HG03432 (cell line): ENCODE measurements around the gene WNK2.

Experiments
- ATAC-seq: cut with Tn5 transposase; IDR thresholded peaks from one replicate; pipeline ENCODE4 v1.9.1; 2021; ENCODE audit warnings: mild to moderate bottlenecking, moderate library complexity; ENCODE audit not compliant: unreplicated experiment

WNK2 gene

DNA sequence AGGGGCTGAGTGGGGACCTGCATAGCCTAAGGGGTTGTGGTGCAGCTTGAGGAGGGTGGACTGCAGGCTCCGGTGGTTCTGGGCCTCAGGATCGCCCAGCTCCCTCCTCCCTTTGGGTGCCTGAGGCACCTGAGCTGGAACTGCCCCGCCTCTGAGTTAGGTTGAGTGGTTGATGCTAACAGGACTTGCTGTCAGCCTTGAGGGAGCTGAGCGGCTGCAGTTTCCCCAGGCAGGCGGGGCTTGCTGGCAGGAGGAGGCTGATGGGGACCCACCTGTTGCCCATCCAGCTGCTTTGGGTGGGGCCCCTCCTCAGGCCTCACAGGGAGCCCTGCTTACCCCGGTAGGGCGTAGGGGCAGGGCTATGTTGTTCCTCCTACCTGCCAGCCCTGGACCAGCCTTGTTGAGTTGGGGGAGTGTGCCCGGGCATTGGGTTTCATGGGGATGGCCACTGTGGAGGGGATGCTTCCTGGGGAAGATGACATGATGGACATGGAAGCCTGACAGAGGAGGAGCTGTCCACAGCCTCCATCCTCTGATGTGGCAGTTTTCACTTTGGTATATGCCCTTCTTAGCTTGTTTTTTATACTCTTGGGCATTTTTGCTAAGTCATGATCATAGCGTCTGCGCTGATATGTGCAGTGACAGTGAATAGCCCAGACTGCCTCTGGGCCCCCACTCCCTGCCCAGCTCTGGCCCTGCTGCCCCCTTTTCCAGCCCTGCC, 14.3 kb downstream of the WNK2 start:
- no peak for ATAC-seq

DNA sequence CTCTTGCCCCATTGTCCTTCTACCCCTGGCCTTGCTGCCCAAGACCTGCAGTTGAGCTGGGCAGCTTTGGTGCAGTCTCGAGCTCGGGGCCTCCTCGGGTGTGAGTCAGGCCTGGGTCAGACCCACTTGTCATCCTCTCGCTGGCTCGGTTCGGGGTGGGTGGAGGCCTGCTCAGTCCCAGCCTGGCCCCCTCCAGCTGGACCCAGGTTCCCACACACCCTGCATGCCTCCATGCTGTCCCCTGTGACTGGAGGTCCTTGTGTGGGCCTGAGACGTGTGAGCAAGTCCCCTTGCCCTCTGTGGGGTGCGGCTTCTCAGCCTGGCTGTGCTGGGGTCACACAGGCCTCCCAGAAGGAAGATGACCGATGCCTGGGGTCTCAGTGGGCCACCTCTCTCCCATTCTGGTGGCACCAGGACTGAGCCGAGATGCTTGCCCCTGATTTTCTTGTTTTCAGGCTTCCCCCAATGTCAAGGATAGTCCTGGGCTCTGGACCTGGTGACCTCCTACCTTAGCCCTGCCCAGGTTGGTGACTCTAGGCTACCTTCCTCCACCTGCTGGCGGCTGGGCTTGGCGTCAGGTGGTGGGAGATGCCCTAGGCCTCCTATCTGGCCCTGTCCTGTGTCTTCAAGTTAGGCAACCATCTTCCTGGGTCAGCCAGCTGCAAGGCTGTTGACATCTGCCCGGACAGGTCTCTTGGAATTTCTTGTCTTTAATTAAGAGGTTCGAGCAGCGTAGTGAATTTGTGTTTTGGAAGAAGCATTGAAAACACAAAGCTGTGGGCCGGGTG, 15.1 kb downstream of the WNK2 start:
- no peak for ATAC-seq

DNA sequence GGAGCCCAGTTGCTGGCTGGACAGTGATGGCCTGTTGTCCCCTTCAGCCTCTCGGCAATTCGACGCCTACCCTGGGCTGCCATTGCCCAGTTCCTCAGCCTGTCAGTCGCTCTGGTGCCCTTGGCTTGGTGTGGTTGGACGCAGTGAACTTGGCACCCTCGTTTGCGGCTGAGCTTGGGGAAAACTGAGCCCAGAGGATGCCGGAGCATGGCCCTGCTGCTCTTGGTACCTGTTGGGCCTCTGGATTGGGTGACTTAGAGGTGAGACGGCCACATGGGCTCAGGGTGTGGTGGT, 16.5 kb downstream of the WNK2 start:
- no peak for ATAC-seq

DNA sequence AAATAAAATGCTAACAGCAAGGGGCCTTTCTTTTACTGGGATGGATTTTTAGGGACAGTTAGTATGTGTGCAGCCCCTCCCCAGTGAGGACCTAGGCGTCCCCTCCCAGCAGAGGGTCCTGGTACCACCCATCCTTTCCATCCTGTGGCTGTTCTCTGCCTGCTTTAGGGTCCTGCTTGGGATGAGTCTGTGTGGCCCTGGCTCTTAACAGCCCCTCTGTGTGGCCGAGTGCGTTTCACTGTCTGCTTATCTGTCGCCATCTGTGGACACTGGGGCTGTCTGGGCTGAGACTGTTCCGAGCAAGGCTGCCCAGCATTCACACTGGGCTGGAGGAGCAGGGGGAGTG, 17.0 kb downstream of the WNK2 start:
- ATAC-seq, result no peak

DNA sequence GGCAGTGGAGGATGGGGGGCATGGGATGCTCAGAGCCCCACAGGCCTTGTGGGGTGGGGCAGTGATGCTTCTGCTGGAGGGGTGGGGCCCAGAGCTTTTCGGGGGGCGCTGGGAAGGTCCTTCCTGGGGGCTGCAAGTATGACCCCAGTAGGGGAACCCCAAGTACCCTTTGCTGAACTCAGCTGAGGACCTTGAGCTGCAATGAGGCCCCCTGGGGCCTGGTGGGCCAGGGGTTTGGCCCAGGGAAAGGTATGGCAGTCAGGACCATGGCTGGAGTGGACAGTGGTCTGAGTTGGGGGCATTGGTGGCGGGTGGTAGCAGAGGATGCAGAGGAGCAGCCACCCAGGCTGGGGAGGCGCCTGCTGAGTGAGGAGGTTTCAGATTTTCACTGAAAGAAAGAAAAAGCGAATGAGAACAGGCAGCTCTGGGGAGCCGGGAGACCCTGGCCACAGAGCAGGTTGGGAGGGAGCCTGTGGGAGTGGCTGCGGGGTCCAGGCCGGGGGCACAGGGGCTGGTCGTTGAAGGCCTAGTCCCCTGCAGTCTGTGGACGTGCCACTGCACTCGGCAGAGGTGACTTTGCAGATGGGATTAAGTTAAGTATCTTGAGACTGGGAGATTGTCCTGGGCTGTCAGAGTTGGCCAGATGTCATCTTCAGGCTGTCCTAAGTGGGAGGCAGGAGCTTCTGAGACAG, 19.2 kb downstream of the WNK2 start:
- no peak for ATAC-seq

DNA sequence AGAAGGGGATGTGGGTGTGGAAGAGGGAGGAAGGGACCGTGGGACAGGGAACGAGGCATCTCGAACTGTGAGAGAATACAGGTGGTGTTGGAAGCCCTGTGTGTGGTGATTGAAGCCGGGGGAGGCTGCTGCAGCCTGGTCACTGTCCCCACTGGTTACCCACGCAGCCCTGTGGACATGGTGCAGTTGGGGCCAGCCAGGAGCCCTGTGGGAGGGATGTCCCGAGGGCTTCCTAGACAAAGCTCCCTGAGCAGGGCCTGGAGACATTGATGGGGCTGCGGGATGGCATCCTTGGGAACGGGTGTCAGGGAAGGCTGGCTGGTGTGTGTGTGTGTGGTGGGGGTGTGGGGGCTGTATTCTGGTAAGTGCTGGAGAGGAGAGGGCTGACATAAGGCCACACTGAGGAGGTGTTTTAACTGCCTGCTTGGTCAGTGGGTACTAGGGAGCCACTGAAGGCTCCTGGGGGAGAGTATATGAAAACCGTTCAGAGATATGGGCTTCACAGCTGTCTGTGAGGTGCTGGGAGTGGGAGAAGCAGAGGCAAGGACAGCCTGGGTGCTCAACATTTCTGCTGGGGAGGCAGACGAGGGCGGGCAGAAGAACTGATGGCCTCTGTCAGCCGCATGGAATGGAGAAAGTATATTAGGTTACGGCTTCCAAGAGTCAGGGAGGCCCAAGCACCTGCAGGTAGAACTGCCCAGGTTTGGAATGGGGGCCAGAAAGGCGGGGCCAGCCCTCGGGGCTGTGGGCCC, 20.0 kb downstream of the WNK2 start:
- no peak for ATAC-seq

DNA sequence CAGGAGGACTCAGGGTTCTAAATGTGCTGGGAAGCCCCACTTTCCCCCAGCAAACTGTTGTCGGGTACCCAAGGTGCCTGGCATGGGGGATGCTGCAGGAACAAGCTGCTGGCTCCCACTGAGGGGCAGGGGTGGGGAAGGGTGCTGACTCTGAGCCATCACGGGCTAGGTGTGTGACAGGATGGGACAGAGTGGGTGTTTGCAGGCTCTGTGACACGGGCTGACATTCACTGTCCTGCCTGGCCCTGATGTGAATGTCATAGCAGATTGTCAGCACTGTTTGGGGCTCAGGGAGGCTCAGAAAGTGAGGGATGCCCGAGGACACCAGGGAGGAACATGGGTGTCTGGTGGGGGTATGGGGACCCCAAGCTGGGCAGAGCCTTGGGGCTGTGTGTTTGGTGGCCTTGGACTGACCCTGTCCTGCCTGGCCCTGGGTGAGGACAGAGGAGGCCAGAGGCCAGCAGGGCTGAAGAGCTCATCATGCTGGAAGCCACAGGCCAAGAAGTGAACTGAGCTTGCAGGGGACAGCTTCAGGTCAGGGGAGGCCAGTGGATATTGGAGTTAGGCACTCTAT, 20.6 kb downstream of the WNK2 start:
- ATAC-seq, result no peak

DNA sequence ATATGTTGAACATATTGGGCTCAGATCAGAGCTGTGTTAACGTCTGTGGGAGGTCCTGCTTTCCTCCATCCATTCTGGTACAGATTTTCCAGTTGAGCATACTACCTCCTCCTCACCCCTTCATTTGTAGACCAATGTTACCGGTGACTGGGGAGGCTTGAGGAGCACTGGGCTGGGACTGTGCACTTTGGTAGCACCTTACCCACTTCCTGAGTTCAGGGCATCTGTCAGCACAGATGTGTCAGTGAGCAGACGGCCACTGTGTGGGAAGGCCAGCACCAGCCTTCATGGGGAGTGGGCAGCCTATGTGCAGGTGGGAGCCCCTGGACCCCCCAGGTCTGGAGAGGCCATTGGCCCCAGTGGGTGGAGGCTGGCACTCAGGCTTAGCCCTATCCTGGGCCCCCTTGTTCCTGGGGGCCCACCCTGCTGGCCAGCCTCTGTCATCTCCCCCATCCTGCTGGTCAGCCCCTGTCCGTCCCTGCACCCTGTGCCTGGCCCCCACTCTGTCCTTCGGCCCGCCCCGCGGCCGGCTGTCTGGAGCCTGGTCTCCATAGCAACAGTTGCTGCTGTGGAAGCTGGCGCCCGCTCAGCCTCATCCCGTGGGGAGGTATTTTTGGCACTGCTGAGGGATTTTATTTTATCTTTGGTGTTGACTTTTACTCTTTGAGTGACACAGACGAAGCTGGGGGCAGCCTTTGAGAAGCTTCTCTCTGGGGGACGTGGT, 21.3 kb downstream of the WNK2 start:
- no peak for ATAC-seq

DNA sequence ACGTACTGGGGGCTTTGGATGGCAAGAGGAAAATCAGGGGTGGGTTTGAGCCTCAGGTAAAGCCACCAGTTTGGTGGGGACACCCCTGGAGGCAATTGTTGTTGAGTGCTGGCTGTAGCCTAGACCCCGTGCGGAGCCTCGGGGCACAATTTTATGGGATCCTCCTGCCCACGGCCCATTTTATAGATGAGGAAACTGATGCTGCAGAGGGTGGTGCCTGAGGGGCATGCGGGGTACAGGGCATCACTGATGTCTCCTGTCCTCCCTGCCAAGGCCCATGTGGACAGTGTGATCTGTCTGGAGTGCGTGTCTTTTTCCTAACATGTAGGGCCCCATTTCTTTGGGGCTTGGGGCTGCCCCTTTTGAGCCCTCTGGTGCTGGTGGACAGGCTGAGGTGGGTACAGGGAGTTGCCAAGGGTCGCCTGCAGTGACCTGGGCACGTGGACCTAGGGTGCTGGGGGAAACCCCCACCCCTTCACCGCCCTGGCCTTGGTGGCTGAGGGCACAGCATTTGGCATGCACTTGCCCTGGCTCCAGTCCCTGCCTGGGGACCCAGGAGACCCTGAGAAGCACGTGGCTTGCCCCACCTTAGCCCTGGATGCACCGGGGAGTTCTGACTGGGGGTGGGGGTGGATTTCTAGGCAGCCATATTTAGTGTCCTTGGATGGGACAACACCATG, 22.1 kb downstream of the WNK2 start:
- no peak for ATAC-seq

DNA sequence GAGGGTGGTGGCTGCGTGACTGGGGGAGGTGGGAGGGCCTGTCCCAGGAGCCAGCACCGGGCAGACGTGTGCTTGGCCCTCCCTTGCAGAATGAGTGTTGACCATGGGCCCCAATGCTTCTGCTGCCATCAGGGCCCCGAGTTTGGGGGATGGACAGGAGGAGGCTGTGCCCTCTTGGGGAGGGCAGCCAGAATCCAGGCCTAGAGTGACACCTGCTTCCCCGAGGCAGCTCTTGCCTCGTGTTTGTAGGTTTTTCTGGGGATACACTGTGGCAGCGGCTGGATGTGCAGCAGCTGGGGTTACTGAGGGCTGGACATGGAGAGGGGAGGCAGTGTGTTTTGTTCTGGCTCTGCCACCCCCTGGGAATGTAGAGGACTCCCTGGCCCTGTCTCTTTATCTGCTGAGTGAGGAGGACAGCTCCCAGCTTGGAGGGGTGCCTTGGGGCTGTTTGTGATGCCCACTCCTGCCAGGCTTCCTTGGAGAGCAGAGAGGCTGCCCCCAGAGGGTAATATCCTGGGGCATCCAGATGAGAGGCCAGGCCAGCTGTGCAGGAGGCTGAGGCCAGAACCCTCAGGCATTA, 22.7 kb downstream of the WNK2 start:
- ATAC-seq, result no peak

DNA sequence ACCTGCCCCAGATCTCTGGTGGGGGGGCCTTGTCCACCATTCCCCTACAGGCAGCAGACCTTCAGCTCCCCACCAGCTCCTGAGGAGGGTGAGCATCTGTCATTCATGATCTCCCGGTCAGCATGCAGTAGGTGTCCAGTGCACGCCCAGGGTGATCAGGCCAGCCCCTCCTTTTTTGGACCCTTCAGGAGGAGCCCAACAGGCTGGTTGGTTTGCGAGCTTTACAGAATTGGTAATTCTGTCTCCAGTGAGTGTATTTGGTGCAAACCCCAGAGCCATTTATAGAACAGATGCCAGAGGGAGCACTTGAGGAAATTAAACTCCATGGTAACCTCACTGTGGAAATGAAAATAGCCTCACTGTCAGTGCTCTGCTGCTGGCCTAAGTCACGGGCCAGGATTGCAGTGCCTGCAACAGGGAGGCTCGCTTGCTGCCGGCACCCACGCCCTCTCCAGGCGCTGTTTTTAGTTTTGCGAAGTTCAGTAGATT, 23.4 kb downstream of the WNK2 start:
- no peak for ATAC-seq

DNA sequence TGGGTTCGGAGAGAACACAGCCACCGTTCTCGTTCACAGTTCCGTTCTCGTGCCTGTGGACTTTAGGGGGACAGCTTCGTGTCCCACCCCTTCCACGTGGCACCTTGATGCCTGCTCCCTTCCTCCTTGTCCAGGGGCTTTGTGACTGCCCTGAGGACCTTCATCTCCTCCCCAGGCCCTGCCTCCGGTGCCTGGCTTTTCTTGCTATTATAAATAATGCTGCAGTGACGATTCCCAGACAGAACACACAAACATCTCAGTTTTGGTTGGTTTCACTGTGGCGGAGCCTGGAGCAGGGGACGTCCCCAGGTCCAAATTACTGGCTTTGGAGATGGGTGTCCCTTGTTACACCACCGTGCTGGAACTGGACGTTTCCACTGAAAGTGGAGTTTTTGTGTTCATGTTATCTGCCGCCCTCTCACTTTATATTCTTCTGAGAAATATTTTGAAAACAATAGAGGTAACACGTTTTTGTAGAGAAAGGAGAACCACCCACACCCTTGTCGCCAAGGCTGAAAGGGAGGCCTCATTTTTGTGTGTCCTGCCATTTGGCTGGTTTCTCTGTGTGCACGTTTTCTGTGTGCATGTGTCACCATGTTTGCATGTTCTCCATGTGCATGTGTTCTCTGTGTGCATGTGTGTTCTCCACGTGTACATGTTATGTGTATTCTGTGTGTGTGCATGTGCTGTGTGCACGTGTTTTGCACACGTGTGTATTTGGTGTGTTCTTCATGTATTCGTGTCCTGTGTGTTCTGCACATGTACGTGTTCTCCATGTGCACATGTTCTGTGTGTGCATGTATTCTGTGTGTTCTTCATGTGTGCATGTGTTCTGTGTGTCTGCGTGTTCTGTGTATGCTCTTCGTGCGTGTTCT, 24.2 kb downstream of the WNK2 start:
- no peak for ATAC-seq

DNA sequence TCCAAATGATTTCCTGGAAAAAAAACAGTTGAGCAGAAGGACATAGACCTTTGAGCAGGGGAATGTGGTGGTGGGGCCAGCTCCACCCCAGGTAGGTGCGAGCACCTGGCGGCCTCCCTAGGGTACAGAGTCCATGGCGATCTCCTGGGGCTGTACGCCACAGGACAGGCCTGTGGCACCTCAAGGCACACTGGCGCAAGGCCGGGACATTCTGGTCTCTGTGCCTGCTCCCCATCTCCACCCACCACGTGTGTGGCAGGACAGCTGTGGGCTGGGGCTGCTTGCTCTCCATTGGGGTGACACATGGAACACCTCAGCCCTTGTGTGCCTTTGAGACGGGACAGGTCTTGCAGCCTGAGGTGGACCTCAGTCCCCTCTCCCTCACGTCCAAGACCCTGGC, 25.2 kb downstream of the WNK2 start:
- no peak for ATAC-seq

DNA sequence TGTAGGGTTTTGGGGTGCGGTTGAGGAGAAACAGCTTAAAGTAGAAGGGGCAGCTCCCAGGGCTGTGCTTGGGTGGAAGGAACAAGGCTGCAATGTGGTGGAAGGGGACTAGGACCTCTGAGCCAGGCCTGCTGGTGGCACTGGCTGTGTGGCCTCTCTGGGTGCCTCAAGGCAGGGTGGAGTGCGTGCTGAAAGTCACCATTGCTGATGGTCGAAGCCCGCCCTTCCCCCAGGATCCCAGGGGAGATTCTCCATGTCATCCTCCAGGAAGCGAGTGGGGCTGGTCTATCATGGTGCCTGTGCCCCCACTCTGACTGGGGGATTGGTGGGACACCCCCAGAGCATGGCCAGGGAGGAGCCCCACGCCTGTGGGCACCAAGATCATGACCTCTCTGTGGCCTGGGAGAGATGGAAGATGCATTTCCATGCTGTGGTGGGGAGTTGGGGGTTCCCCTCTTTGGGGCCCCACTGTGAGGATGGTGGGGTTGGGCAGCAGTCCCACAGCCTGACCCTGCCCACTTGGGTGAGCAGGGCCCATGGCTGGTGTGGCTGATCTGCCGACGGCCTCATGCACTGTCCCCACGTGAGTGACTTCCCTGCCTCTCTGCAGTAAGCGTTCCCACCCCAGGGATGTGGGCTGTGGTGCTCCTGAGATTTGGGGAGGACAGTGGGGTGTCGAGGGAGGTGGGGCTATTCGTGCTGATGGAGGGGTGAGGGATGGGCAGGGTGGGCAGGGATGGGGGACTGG, 25.8 kb downstream of the WNK2 start:
- ATAC-seq, result no peak

DNA sequence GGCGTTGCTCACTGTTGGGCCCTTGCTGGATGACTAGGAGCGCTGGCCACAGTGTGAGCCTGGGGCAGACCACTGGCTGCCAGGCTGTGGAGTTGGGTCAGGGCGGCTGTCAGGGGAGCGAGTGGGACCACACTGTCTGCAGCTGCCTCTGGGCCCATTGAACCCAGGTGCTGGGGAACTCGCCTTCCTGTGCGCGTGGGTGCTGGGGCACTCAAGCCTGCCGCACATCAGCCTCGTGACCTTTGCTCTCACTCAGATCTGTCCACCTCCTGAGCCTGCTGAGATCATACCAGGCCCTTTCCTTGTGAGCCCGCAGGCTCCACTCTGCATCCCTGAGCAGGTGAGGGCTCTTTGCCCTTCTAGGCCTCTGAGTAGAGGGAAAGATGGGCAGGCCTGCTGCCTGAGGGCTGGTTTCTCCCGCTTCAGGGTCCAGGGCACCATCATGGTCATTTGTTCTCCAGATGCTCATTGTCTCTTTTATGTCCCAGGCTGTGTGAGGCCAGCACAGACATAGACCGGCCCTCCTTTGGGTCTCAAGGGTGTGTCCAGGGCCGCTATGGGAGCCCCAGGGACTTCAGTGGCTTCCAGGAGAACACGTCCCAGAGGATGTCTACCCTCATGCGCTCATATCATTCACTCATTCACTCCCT, 26.5 kb downstream of the WNK2 start:
- ATAC-seq, result no peak

DNA sequence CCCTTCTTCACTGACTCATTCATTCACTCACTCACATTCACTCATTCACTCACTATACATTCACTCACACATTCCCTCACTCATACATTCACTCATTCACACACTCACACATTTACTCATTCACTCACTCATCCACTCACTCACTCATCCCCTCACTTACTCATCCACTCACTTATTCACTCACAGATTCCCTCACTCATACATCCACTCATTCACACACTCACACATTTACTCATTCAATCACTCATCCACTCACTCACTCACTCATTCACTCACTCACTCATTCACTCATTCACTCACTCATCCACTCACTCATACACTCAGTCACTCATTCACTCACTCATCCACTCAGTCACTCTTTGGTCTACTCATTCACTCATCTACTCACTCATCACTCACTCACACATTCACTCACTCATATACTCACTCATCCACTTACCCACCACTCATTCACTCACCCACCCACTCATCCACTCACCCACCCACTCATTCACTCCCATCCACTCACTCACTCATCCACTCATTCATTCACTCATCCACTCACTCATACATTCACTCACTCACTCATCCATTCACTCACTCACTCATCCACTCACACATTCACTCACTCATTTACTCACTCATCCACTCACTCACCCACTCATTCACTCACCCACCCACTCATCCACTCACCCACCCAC, 27.2 kb downstream of the WNK2 start:
- no peak for ATAC-seq

DNA sequence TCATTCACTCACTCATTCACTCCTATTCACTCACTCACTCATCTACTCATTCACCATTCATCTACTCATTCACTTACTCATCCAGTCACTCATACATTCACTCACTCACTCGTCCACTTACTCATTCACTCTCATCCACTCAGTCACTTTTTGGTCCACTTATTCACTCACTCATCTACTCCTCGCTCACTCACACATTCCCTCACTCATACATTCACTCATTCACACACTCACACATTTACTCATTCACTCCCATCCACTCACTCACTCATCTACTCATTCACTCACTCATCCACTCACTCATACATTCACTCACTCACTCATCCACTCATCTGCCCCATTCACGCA, 27.7 kb downstream of the WNK2 start:
- no peak for ATAC-seq
